SU-DHL-6 (cell line): ENCODE data around the gene PPP1R3D.
"Not testable (repeated sequence)": the region's sequence is repeated elsewhere in the genome, so short reads cannot be mapped to it uniquely, and the experiment has no call there.

Experiments used
- H2AFZ ChIP-seq: fragments of 200-600 bp; sonication (generic); 2 replicates; pipeline ENCODE4 v1.6.1; 2014; ENCODE audit warnings: low read depth, mild to moderate bottlenecking, moderate library complexity, mixed read lengths, antibody characterized with exemption, low read length; ENCODE audit not compliant: severe bottlenecking
- H3F3A ChIP-seq: fragments of 200-600 bp; shearing (Covaris generic); 2 replicates; pipeline ENCODE4 v1.6.0; 2016; ENCODE audit warnings: antibody characterized with exemption, mild to moderate bottlenecking; ENCODE audit not compliant: insufficient read depth
- H3K27ac ChIP-seq: fragments of 200-600 bp; sonication (generic); 2 replicates; pipeline ENCODE4 v1.5.1; 2016; ENCODE audit warnings: low read depth, mild to moderate bottlenecking, low read length, moderate library complexity, mixed read lengths
- H3K27me3 ChIP-seq: fragments of 200-600 bp; sonication (generic), shearing (Covaris generic); 2 replicates; pipeline ENCODE4 v1.6.0; 2014; ENCODE audit warnings: mild to moderate bottlenecking, low read length
- H3K36me3 ChIP-seq: fragments of 200-600 bp; sonication (generic); 2 replicates; pipeline ENCODE4 v1.6.1; 2014; ENCODE audit warnings: mild to moderate bottlenecking, low read length, mixed read lengths
- H3K4me2 ChIP-seq: fragments of 300-600, 200-600 bp; shearing (Covaris generic), sonication (generic); 2 replicates; pipeline ENCODE4 v1.6.0; 2014; ENCODE audit warnings: low read length, low read depth, mild to moderate bottlenecking; ENCODE audit not compliant: poor library complexity, severe bottlenecking
- H3K4me3 ChIP-seq: fragments of 200-600 bp; sonication (generic); 2 replicates; pipeline ENCODE4 v1.5.1; 2014; ENCODE audit warnings: antibody characterized with exemption, low read length, mild to moderate bottlenecking, mixed read lengths; ENCODE audit not compliant: insufficient read depth, poor library complexity, severe bottlenecking
- H3K79me2 ChIP-seq: fragments of 200-600 bp; sonication (generic); 2 replicates; pipeline ENCODE4 v1.6.1; 2014; ENCODE audit warnings: mild to moderate bottlenecking, low read length, moderate library complexity; ENCODE audit not compliant: insufficient read depth
- H3K9ac ChIP-seq: fragments of 200-600 bp; sonication (generic); 2 replicates; pipeline ENCODE4 v1.7.0; 2014; ENCODE audit warnings: mild to moderate bottlenecking, low read length
- H3K9me2 ChIP-seq: fragments of 200-600 bp; sonication (generic); replicated peaks from 2 replicates; pipeline ENCODE4 v1.6.1; 2014; ENCODE audit warnings: low read length; ENCODE audit not compliant: insufficient read depth
- H3K9me3 ChIP-seq: fragments of 200-600 bp; sonication (generic); 2 replicates; pipeline ENCODE4 v1.6.1; 2014; ENCODE audit warnings: low read length, mixed read lengths; ENCODE audit not compliant: insufficient read depth
- H4K20me1 ChIP-seq: fragments of 200-600 bp; sonication (generic); 2 replicates; pipeline ENCODE4 v1.6.1; 2014; ENCODE audit warnings: low read depth, mild to moderate bottlenecking, antibody characterized with exemption, low read length, moderate library complexity, mixed read lengths
- CTCF ChIP-seq: fragments of 200-600 bp; sonication (generic); IDR thresholded peaks from one replicate; pipeline ENCODE4 v1.5.1; 2017; ENCODE audit warnings: antibody characterized with exemption, mild to moderate bottlenecking, low read length, moderate library complexity; ENCODE audit not compliant: insufficient read depth, poor library complexity, severe bottlenecking
- EZH2phosphoT487 ChIP-seq: fragments of 200-600 bp; sonication (generic), shearing (Covaris generic); conservative IDR thresholded peaks from 2 replicates; pipeline ENCODE4 v1.6.1; 2018; ENCODE audit warnings: mild to moderate bottlenecking, antibody characterized with exemption, low read length, moderate library complexity, mixed read lengths

Gene PPP1R3D

GRCh38 chr20:59962155-59962554 is 22.1 kb upstream of the PPP1R3D start:
- Histone ChIP-seq H3K27ac (no peak overlapping the region), H3K9me2 (no peaks in the 10 kb centered on the region), H4K20me1 (no peaks in the 10 kb centered on the region), H3K27me3 (no peaks in the 10 kb centered on the region), H3F3A (no peaks in the 10 kb centered on the region), H2AFZ (no peak overlapping the region), H3K36me3 (no peaks in the 10 kb centered on the region), H3K4me3 (no peak overlapping the region), H3K79me2 (no peaks in the 10 kb centered on the region), H3K4me2 (no peak overlapping the region), H3K9me3 (no peaks in the 10 kb centered on the region), H3K9ac (no peak overlapping the region)
- TF ChIP-seq EZH2phosphoT487 (no peak), CTCF (no peak)

GRCh38 chr20:59961423-59961822 is 21.3 kb upstream of the PPP1R3D start:
- no peak overlapping the region for H3K4me2 ChIP-seq
- no peaks in the 10 kb centered on the region for H3K36me3 ChIP-seq
- no peak for TF ChIP-seq CTCF
- no peak for TF ChIP-seq EZH2phosphoT487
- no peaks in the 10 kb centered on the region for H3K9me3 ChIP-seq
- H3K4me3 ChIP-seq = no peak overlapping the region
- H3K27ac ChIP-seq = no peak overlapping the region
- H3F3A ChIP-seq = no peaks in the 10 kb centered on the region
- H4K20me1 ChIP-seq = no peaks in the 10 kb centered on the region
- no peaks in the 10 kb centered on the region for H3K79me2 ChIP-seq
- H3K27me3 ChIP-seq = no peaks in the 10 kb centered on the region
- no peaks in the 10 kb centered on the region for H3K9me2 ChIP-seq
- no peak overlapping the region for H2AFZ ChIP-seq
- no peak overlapping the region for H3K9ac ChIP-seq

GRCh38 chr20:59958626-59959025 is 18.5 kb upstream of the PPP1R3D start:
- H3K9me3 ChIP-seq = no peaks in the 10 kb centered on the region
- no peak overlapping the region for H3K9ac ChIP-seq
- no peaks in the 10 kb centered on the region for H3K9me2 ChIP-seq
- no peak overlapping the region for H3K27ac ChIP-seq
- no peaks in the 10 kb centered on the region for H3F3A ChIP-seq
- TF ChIP-seq CTCF (no peak), EZH2phosphoT487 (no peak)
- H3K4me3 ChIP-seq = no peak overlapping the region
- H3K27me3 ChIP-seq = no peaks in the 10 kb centered on the region
- H3K79me2 ChIP-seq = no peaks in the 10 kb centered on the region
- H3K4me2 ChIP-seq = no peak overlapping the region
- H2AFZ ChIP-seq = no peak overlapping the region
- H3K36me3 ChIP-seq = no peaks in the 10 kb centered on the region
- no peaks in the 10 kb centered on the region for H4K20me1 ChIP-seq

GRCh38 chr20:59958123-59958522 is 18.0 kb upstream of the PPP1R3D start, which contains the start of gene CDH26:
TSS of gene CDH26 (plus strand) at chr20:59958423. CDS start at chr20:59958727, 304 bp downstream.
- Histone ChIP-seq H3K27ac (no peak within 1 kb of the TSS), H3K9me2 (no peaks in the 10 kb centered on the region), H2AFZ (no peak within 1 kb of the TSS), H3K4me2 (no peak within 1 kb of the TSS), H3K4me3 (no peak within 1 kb of the TSS), H3K27me3 (no peaks in the 10 kb centered on the region), H3F3A (no peaks in the 10 kb centered on the region), H3K9ac (no peak within 1 kb of the TSS), H3K79me2 (no peaks in the 10 kb centered on the region), H3K9me3 (no peaks in the 10 kb centered on the region), H3K36me3 (no peaks in the 10 kb centered on the region), H4K20me1 (no peaks in the 10 kb centered on the region)
- TF ChIP-seq EZH2phosphoT487 (no peak), CTCF (no peak)

- H3K4me3 ChIP-seq, H3K9ac ChIP-seq, H3F3A ChIP-seq, H2AFZ ChIP-seq, H3K27ac ChIP-seq, H3K9me2 ChIP-seq, H3K36me3 ChIP-seq, H4K20me1 ChIP-seq, H3K4me2 ChIP-seq, H3K79me2 ChIP-seq, H3K27me3 ChIP-seq, H3K9me3 ChIP-seq: not testable (repeated sequence)
These were observed 17.5 kb upstream of the PPP1R3D start for GRCh38 chr20:59957568-59957967.
